ENCODE data around the gene OARD1.

OARD1 gene

GRCh38 chr6:41047745-41048732, 24.1 kb downstream of the OARD1 start:
- no peak for DNase-seq

DNA sequence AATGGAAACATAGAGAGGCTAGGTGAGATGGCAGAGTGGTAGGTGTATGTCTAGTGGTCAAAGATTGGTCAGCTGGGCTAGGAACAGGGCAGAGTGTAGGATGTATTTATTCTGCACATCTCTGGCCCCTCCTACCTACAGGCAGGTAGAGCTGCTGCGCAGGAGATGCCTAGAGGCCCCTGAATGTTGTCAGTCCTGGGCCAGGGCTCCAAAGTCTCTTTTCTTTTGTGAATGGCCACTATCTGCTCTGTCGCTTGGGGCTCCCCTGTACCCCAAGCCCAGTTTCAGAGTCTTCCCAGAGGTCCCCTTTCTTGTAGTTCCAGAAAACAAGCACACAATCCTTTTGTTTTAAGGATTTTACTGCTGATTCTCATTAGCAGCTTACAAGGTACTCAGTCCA, 24.9 kb downstream of the OARD1 start:
- no peak for DNase-seq

DNA sequence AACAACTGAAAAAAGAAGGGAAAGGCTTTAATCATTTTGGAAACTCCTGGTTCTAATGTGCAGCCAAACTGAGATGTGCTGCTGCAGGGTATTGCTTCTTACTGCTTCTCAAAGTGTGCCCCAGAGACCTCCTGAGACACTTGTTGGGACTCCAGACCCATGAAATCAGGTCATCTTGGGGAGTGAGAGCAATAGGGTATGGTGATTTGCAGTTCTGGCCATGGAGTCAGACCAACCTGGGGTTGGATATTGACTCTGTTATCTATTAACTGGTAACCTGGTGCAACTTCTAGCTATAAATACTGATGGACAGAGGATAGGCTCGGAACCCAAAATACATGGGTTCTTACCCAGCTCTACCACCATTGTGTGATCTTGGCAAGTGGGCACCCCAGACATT, 26.1 kb downstream of the OARD1 start:
- no peak for DNase-seq

GRCh38 chr6:41045664-41046063, 26.5 kb downstream of the OARD1 start:
- DNase-seq: no peak

GRCh38 chr6:41043151-41043550, 29.0 kb downstream of the OARD1 start:
- DNase-seq: no peak

GRCh38 chr6:41042226-41043055, 29.7 kb downstream of the OARD1 start, which contains the start of gene TSPO2:
Gene TSPO2, plus strand, starts transcription at chr6:41042467. Its CDS starts 519 bp downstream, at chr6:41042986.
- DNase-seq: no peak

DNA sequence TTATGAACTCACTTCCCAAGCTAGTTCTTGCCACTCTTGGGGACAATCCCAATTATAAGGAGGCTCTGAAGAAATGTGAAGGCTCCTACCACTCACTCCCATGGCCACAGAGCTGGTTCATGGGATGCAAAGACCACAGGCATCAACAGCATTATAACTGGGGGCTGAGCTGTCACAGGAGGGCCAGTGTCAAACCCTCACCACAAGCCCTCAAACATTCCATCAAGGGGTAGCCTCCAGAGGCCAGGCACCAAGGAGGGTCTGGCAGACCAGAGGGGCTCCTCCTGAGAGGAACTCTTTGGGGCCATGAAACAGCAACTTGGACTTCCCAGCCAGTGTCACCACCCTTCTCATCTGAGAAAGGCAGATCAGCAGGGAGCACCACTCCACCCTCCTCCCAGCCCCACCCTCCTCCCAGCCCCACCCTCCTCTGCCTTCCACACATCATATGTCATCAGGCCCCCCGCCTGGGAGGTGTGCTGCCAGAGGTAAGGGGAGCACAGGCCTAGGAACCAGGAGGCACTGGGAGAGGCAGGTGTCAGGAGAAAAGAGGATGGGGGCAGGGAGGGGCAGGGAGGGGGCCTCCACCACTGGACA, 31.1 kb downstream of the OARD1 start:
- no peak for DNase-seq

DNA sequence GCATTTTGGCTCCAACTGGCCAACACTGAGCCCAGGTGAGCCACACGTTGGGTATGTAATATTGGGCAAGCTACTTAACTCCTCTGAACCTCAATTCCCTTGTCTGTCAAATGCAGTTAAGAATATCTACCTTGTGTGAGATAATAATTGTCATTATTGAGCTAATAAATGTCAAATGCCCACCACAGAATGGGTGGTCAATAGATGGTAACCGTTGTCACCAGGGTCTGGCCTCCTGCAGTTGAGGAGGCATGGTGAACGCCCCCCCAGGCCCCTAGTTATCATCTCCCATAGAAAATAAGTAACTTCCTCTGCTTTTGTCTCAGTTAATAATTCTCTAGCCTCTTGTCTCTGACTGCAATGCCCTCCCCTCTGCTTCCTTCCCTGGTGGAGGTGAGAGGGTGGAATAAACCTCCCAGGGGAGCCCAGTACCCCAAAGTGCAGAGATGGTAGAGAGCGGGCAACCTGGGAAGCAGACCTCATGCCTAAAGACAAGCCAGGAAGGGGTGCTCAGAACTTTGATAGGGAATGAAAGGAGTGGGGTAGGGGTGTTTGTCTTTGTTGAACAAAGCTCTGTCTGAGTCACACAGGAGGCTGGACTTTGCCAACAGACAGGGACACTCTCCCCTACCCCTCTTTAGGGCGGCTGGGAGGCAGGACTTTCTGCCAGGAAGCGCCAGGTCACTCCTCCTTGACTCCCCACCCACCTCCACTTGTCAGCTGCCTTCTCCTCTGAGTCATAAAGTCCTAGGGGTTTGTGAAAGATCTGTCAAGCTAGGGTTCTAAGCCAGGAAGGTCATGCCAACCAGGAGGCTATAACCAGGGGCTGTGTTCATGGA, 31.8 kb downstream of the OARD1 start:
- DNase-seq: no peak

DNA sequence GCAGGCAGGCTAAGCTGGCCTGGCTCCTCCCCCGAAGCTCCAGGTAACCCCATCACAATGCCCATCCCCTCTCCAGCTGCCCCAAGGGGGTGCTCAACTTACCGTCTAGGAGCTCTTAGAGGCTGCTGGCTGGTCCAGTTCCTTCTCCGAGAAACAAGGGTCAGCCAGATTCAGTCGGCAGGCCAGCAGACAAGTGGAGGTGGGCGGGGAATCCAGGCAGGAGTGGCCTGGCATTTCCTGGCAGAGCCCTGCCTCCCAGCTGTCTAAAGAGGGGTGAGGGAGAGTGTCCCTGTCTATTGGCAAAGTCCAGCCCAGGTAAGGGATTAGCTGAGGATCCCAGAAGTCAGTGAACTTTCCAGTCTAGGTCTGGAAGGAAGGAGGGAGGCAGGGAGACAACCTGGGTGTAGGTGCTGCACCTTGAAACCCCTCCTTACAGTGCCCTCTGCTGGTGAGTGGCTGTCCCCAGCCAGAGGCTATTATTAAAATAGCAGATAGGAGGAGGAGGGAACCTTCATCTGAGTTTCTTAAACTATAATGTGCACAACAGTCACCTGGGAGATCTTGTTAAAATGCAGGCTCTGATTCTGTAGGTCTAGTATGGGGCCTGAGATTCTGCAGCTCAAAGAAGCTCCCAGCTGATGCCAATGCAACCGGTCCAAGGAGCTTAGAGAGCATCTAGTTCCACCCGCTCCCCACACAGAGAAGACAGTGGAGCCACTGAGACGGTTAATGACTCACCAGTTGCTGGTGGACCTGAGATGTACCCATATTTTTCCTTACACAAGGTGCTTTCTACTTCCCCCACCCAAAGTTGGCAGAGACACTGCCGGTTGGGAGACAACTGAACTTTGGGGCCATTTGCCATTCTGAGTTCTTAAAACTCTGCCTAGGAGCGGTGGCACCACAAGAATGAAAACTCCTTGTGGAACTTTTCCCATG, 32.8 kb downstream of the OARD1 start, which contains the start of gene UNC5CL:
Gene UNC5CL (minus strand): TSS at position 162 of the 939 bp plus-strand sequence. CDS start 4,147 bp downstream, outside the sequence.
- DNase-seq: peak; percentile 36 to 40

DNA sequence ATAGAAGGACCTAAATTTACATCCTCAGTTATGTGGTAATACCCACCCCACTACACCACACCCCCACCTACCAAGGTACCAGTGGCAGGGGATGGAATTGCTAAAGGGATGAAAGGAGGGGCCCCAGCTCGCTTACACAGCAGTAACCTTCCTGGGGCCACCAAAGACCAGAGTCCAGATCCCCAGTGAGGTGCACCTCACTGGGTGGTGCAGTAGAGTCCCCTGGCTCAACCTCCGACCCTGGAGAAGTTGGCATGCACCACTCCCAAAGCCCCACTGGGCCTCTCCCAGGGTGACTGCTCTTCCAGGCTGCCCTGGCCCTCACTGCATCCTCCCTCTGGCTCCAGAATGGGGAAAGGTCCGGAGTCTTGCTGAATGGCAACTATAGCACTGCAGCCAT, 34.0 kb downstream of the OARD1 start:
- no peak for DNase-seq

DNA sequence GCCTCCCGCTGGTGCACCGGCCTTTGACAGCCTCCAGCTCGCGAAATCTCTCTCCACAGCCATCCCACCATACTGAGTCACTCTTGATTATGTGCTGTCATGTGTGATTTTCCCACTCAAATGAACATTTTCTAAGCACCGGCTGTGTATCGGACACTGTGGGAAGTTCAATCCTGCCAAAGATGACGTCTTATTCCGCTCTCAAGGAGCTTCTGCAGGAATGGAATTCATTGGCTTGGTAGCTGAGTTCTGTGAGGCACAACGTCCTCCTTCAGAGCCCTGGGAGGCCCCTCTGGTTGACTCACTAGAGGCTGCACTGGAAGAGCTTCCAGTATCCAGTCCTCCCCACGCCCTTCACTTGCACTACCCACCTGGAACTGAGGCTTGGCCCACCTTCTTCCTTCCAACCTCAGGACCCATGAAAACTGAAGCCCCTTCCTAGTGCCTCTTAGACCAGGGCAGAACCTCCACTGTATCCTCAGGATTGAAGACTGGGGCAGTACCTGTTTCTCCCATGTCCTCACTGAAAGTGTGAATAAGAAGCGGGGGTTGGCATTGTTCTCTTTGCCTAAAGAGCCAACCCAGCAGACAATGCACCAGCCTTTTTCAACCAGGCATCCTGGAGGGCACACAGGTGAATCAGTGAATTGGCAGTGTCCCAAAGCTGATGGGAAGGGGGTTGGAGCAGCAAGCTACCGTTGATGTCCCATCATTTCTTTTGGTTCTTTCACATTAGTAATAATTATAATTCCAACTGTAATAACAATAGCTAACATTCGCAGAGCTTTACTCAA, 34.9 kb downstream of the OARD1 start:
- DNase-seq: no peak

DNA sequence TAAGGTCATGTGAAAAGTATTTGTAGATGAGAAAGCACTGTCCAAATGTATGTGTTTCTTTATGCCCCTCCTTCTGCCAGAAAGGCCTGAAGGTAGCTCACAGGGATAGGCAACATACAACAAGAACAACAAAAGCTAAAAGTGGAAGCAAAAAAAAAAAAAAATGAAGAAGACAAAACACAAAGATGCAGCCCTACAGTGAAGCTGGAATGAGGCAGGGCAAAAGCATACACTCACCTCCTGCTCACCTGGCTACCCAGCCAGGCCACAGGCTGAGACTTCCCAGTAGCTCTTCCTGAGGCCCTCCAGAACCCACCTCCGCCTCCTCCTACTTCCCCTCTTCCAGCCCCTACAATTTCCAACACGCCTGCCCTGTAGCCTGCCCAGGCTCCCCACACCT, 35.6 kb downstream of the OARD1 start:
- DNase-seq: no peak

- DNase-seq: no peak
These were observed 36.0 kb downstream of the OARD1 start for GRCh38 chr6:41036186-41036585.

DNA sequence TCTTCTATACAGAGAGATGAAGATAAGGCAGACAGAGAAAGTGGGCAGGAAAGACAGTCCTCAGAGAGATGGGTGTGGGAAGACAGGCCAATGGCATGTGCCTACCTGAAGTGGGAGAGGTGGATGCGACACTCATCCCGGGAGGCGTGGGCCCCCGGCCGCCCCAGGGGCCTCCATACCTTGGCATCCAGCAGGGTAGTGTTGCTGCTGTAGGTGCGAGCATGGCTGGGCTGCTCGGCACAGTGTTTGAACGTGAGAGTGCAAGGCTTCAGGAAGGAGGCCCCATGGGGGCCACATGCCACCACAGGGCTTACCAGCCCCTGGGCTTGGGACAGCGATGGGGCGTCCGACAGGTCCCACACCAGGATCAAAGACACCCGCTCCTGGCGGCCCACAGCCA, 38.4 kb downstream of the OARD1 start:
- DNase-seq: no peak

DNA sequence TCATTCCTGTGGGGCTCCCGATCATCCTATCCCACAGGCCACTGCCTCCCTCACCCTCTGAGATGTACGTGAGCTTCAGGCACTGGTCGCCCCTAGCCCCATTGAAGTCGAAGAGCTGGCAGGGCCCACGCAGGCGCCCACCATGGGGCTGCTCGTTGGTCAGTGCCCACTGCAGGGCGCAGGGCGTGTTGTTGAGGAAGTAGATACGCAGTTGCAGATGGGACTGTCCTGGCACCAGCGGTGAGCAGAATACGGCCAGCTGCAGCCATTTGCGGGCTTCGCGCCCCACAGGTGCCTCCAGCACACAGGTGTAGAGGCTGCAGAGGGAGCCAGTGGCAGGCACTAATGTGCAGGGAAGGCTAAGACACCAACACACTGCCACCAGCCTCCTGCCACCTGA, 39.3 kb downstream of the OARD1 start:
- DNase-seq: no peak

- no peak for DNase-seq
These were observed 43.4 kb downstream of the OARD1 start for GRCh38 chr6:41028561-41029412.

DNA sequence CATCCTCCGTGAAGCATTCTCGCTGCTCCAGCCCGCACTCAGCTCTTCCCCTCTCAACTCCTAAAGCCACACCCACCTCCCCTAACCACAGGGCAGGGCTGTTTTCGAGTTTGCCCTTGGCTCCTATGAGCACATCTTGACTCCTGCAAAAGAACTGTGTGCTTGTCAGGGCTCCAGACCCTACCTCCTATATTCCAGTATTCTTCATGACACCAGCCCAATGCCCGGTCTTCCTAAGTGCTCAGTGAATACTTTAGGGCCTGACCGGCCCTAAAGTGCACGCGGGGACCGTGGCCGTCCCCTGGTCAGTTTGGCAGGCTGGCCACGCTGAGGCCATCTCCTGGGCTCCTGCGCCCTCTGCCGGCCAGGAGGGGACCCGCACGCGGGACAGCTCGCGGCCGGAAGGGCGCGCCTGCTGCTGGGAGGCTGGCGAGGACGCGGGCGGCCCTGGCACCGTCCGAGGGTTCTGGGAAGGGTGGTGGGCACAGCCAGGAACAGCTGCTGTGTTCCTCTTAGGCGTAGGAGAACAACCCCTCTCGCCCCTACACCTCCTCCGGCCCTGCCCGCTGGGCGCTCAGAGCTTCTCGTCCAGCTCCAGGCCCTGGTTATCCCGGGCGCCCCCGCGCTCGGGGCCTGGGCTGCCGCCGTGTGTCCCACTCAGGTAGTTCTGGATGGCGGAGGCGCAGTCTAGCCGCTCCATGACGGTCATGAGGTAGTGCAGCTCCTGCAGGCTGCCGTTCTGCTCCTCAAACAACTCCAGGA, 44.2 kb downstream of the OARD1 start:
- DNase-seq: peak; percentile 22 to 36

DNA sequence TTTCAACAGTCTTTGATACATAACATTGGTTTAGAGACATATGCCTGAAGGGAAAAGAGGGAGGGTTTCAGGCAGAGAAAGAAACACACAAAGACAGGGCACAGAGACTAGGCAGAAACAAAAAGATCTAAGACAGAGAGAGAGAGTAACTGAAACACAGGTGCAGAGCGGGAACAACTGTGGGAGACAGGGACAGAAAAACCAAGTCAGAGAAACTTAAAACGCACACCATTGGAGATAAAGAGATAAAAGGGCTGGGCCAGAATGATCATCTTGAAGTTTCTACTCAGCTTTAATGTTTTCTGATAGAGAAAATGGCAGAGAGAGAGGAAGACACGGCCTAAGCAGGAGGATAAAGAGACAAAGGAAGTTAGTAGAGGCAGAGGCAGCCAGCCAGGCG, 44.9 kb downstream of the OARD1 start:
- DNase-seq: no peak
